HG03064 (cell line): ENCODE measurements around the gene PLK2.

Experiments
- ATAC-seq: cut with Tn5 transposase; IDR thresholded peaks from one replicate; pipeline ENCODE4 v1.9.1; 2021; ENCODE audit warnings: low read depth; ENCODE audit not compliant: unreplicated experiment

Gene PLK2

GRCh38 chr5:58451732-58452565 lies 7.9 kb downstream of the PLK2 start:
- ATAC-seq, result no peak

- no peak for ATAC-seq
These were observed 8.9 kb downstream of the PLK2 start for GRCh38 chr5:58450811-58451629.

- no peak for ATAC-seq
These were observed 9.9 kb downstream of the PLK2 start for GRCh38 chr5:58450018-58450417.

GRCh38 chr5:58447226-58447625 lies 12.7 kb downstream of the PLK2 start:
- no peak for ATAC-seq

GRCh38 chr5:58446024-58446423 lies 13.9 kb downstream of the PLK2 start:
- ATAC-seq, result no peak

- no peak for ATAC-seq
These were observed 15.1 kb downstream of the PLK2 start for GRCh38 chr5:58444805-58445204.

GRCh38 chr5:58440901-58441460 lies 18.9 kb downstream of the PLK2 start:
- no peak for ATAC-seq

- ATAC-seq, result no peak
These were observed 20.7 kb downstream of the PLK2 start for GRCh38 chr5:58439094-58439644.

- no peak for ATAC-seq
These were observed 22.2 kb downstream of the PLK2 start for GRCh38 chr5:58437661-58438060.

GRCh38 chr5:58431832-58432231 lies 28.1 kb downstream of the PLK2 start:
- no peak for ATAC-seq

- no peak for ATAC-seq
These were observed 47.0 kb downstream of the PLK2 start for GRCh38 chr5:58412932-58413331.

GRCh38 chr5:58412081-58412480 lies 47.8 kb downstream of the PLK2 start:
- no peak for ATAC-seq

- ATAC-seq, result no peak
These were observed 48.5 kb downstream of the PLK2 start for GRCh38 chr5:58411372-58411771.

GRCh38 chr5:58410441-58410840 lies 49.4 kb downstream of the PLK2 start:
- no peak for ATAC-seq

- no peak for ATAC-seq
These were observed 52.7 kb downstream of the PLK2 start for GRCh38 chr5:58407042-58407719.

- ATAC-seq, result no peak
These were observed 53.5 kb downstream of the PLK2 start for GRCh38 chr5:58406394-58406793.

- no peak for ATAC-seq
These were observed 54.7 kb downstream of the PLK2 start for GRCh38 chr5:58405175-58405574.

GRCh38 chr5:58404734-58405133 lies 55.2 kb downstream of the PLK2 start:
- no peak for ATAC-seq
